Neural progenitor cell (in vitro differentiated cells): Measurements from ENCODE around the gene KIF26B.

Experiments used
- EZH2 ChIP-seq: fragments of 200-600 bp; sonication (generic); IDR thresholded peaks from 2 replicates; pipeline ENCODE4 v1.6.1; 2017; ENCODE audit warnings: antibody characterized with exemption, mild to moderate bottlenecking, moderate library complexity
- EZH2phosphoT487 ChIP-seq: fragments of 200-600 bp; sonication (generic); IDR thresholded peaks from 2 replicates; pipeline ENCODE4 v1.6.1; 2017; ENCODE audit warnings: antibody characterized with exemption
- TF ChIP-seq, protein P1 (sequence below): fragments of 200-600 bp; sonication (generic); IDR thresholded peaks from 2 replicates; pipeline ENCODE4 v1.5.1; 2017; ENCODE audit warnings: antibody characterized with exemption, mild to moderate bottlenecking

DNA sequence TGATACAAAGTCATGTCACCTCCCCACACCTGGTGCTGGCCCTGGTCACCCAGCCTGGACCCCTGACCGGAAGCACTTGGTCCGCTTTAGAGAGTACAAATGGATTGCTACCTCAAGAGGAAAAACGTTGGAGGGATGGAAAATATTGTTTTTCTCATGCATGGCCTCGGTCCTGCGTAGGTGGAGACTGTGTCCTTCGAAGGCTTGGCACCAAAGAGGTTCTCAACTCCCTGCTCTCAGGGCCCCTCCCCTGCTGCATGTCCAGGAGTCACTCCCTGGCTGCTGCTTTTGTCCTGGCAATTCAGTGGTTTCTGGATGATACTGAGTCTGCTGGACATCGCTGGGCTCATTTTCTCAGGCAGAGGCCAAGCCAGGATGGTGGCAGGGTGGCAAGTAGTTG lies 529.8 kb downstream of the KIF26B start:
- TF ChIP-seq, protein P1, sequence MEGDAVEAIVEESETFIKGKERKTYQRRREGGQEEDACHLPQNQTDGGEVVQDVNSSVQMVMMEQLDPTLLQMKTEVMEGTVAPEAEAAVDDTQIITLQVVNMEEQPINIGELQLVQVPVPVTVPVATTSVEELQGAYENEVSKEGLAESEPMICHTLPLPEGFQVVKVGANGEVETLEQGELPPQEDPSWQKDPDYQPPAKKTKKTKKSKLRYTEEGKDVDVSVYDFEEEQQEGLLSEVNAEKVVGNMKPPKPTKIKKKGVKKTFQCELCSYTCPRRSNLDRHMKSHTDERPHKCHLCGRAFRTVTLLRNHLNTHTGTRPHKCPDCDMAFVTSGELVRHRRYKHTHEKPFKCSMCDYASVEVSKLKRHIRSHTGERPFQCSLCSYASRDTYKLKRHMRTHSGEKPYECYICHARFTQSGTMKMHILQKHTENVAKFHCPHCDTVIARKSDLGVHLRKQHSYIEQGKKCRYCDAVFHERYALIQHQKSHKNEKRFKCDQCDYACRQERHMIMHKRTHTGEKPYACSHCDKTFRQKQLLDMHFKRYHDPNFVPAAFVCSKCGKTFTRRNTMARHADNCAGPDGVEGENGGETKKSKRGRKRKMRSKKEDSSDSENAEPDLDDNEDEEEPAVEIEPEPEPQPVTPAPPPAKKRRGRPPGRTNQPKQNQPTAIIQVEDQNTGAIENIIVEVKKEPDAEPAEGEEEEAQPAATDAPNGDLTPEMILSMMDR = no peak
- TF ChIP-seq EZH2 = no peak
- TF ChIP-seq EZH2phosphoT487 = no peak
